ENCODE data around the gene CFAP100.

DNA sequence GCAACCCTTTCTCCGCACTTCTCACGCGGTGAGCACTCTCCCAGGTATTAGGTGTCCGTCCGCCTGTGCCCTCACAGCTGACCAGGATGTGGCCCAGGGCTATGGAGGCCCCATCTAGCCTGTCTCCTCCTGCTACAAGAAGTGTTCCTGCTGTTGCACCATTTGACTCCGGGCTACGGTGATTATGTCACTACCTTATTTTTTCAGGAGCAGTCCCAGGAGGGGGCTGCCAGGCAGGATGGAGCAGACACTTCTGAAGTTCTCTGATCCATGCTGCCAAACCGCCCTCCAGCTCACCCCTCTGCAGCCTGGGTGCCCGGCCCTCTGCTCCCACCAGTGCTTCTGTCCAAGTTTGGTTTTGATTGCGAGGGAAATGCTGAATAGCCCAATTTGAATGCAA lies 44.0 kb downstream of the CFAP100 start:
- no peak for TF ChIP-seq CTCF (IDR thresholded peaks at IDR 0.05)
- TF ChIP-seq POLR2A (IDR thresholded peaks at IDR 0.05) = no peak

Data from esophagus squamous epithelium (tissue), 4 donors.